Panc1 (cell line): ENCODE results near the gene SHC3. TPM values are rescaled to one million over a fixed set of nuclear protein-coding genes. Genes with fewer than 3 reads are reported as not detected.

ENCODE experiments used
- ATAC-seq: fragments of 200-7000 bp; cut with Tn5 transposase; 2 replicates; pipeline ENCODE4 v1.9.1; 2020; ENCODE audit warnings: mild to moderate bottlenecking, moderate library complexity
- BruUV-seq: library from RNA; stranded (reverse); fragments of 400-500 nt; replicated peaks from 2 replicates; lab custom pipeline; 2021; lab: Mats Ljungman, UMichigan
- CTCF ChIA-PET: fragments of 300-600 bp; sonication (Branson Sonifier 250); formaldehyde crosslinking; loops from one replicate; lab custom pipeline; 2022; ENCODE audit warnings: antibody characterized with exemption; lab: Charles Lee
- POLR2A ChIA-PET: fragments of 300-600 bp; sonication (Branson Sonifier 250); formaldehyde crosslinking; loops from one replicate; lab custom pipeline; 2022; ENCODE audit warnings: antibody characterized with exemption; lab: Charles Lee
- DNase-seq: peaks from one replicate; pipeline ENCODE4 v3.0.0-alpha.2; 2010; ENCODE audit warnings: low read depth, low spot score
- H3K27ac ChIP-seq: 2 replicates; pipeline ENCODE4 v1.5.1; 2011; ENCODE audit warnings: mild to moderate bottlenecking, low read length, inconsistent platforms
- H3K27me3 ChIP-seq: fragments of 200-500 bp; sonication (Bioruptor generic); 2 replicates; pipeline ENCODE4 v1.6.0; 2014; ENCODE audit warnings: low read length, inconsistent platforms; ENCODE audit not compliant: control insufficient read depth, insufficient read depth
- H3K36me3 ChIP-seq: fragments of 200-500 bp; sonication (Bioruptor generic); 2 replicates; pipeline ENCODE4 v1.5.1; 2014; ENCODE audit warnings: inconsistent platforms, mild to moderate bottlenecking, low read length, moderate library complexity; ENCODE audit not compliant: control insufficient read depth, insufficient read depth
- H3K4me1 ChIP-seq: 2 replicates; pipeline ENCODE4 v1.5.1; 2011; ENCODE audit warnings: inconsistent platforms, mild to moderate bottlenecking, low read length, moderate library complexity; ENCODE audit not compliant: control insufficient read depth, insufficient read depth
- H3K4me3 ChIP-seq, 2 experiments: 2 replicates each; pipeline ENCODE4 v1.5.1; 2011 to 2012; ENCODE audit warnings: low read depth in 2 of 2, low read length in 2 of 2, mild to moderate bottlenecking in 2 of 2, inconsistent platforms in 1 of 2, moderate library complexity in 1 of 2
- H3K9me3 ChIP-seq: fragments of 200-500 bp; sonication (Bioruptor generic); 2 replicates; pipeline ENCODE4 v1.5.1; 2014; ENCODE audit warnings: low read depth, mild to moderate bottlenecking, inconsistent platforms, low read length, moderate library complexity; ENCODE audit not compliant: control insufficient read depth, insufficient read depth
- POLR2AphosphoS5 ChIP-seq: IDR thresholded peaks from 2 replicates; pipeline ENCODE4 v1.6.1; 2012; ENCODE audit warnings: mild to moderate bottlenecking, low read depth, low read length, moderate library complexity
- REST ChIP-seq, 2 experiments: IDR thresholded peaks; 2 replicates each; pipeline ENCODE4 v1.6.1; 2011 to 2012; ENCODE audit warnings: low read depth in 2 of 2, control low read depth in 1 of 2, low read length in 1 of 2, mild to moderate bottlenecking in 1 of 2, moderate library complexity in 1 of 2; ENCODE audit not compliant: insufficient read depth in 1 of 2
- SIN3A ChIP-seq: IDR thresholded peaks from 2 replicates; pipeline ENCODE4 v1.6.1; 2012; ENCODE audit warnings: low read depth, mild to moderate bottlenecking, low read length, moderate library complexity, borderline replicate concordance; ENCODE audit not compliant: insufficient read depth
- TCF7L2 ChIP-seq: IDR thresholded peaks from 2 replicates; pipeline ENCODE4 v1.6.1; 2011; ENCODE audit warnings: mild to moderate bottlenecking, low read depth, low read length, inconsistent platforms
- in situ Hi-C: cut with HindIII; loops from 2 replicates; pipeline ENCODE4 v1.10.0; 2016; ENCODE audit warnings: low sequenced_read_pairs, low pct_unique_long_range_greater_than_20kb
- intact Hi-C: fragments of 100-400 bp; cut with micrococcal nuclease; formaldehyde crosslinking; loops from one replicate; pipeline ENCODE4 v1.10.0; 2022; ENCODE audit not compliant: unreplicated experiment
- total RNA-seq: library from RNA; stranded (reverse); gene quantifications from one replicate; pipeline ENCODE4 v1.2.1, GENCODE V29; 2021; ENCODE audit not compliant: unreplicated experiment
- TF ChIP-seq, protein P1 (sequence below): fragments of 450-650 bp; IDR thresholded peaks from 2 replicates; pipeline ENCODE4 v1.5.1; 2017; ENCODE audit warnings: mild to moderate bottlenecking

SHC3 gene
- total RNA-seq, 1 experiment from 2014 or later, result 1.7 TPM

DNA sequence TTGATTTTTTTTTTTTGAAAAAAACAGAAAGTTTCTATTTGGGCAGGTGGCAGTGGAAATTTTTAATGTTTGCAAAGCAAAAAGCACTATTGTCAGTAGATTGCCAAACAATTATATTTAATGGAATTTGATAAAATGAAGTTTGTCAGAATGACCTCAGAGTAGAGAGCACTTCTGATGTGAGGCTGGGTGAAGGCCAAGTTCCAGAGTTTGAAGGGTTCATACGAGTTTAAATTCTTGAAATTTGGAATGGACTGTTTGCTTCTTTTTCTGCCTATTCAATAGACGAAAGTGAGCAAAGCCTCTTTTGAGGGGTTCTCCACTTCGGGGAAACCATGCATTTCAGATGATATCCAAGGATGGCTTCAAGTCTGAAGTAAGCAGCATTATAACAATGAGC is 7.4 kb downstream of the SHC3 start:
- no TSS peak for BruUV-seq
- Histone ChIP-seq H3K9me3 (no peaks in the 10 kb centered on the region), H3K27ac (no peak overlapping the region), H3K27me3 (no peaks in the 10 kb centered on the region), H3K36me3 (no peaks in the 10 kb centered on the region), H3K4me1 (no peaks in the 10 kb centered on the region; the same call in 1 of the 2 replicates), H3K4me3 (no peak overlapping the region)
- no peak for DNase-seq
- intact Hi-C loops, result no loop called here
- TF ChIP-seq POLR2AphosphoS5 (no peak), REST (IDR thresholded peaks at IDR 0.05; ENCODE audit: insufficient read depth in 1 of 2, low read depth in 2 of 2, low read length in 1 of 2) (no peak), TCF7L2 (no peak), SIN3A (no peak)
- TF ChIP-seq, protein P1, sequence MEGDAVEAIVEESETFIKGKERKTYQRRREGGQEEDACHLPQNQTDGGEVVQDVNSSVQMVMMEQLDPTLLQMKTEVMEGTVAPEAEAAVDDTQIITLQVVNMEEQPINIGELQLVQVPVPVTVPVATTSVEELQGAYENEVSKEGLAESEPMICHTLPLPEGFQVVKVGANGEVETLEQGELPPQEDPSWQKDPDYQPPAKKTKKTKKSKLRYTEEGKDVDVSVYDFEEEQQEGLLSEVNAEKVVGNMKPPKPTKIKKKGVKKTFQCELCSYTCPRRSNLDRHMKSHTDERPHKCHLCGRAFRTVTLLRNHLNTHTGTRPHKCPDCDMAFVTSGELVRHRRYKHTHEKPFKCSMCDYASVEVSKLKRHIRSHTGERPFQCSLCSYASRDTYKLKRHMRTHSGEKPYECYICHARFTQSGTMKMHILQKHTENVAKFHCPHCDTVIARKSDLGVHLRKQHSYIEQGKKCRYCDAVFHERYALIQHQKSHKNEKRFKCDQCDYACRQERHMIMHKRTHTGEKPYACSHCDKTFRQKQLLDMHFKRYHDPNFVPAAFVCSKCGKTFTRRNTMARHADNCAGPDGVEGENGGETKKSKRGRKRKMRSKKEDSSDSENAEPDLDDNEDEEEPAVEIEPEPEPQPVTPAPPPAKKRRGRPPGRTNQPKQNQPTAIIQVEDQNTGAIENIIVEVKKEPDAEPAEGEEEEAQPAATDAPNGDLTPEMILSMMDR, result no peak
- CTCF ChIA-PET, result no interaction called here
- in situ Hi-C loops, result no loop called here
- no peak for ATAC-seq
- POLR2A ChIA-PET, result no interaction called here

DNA sequence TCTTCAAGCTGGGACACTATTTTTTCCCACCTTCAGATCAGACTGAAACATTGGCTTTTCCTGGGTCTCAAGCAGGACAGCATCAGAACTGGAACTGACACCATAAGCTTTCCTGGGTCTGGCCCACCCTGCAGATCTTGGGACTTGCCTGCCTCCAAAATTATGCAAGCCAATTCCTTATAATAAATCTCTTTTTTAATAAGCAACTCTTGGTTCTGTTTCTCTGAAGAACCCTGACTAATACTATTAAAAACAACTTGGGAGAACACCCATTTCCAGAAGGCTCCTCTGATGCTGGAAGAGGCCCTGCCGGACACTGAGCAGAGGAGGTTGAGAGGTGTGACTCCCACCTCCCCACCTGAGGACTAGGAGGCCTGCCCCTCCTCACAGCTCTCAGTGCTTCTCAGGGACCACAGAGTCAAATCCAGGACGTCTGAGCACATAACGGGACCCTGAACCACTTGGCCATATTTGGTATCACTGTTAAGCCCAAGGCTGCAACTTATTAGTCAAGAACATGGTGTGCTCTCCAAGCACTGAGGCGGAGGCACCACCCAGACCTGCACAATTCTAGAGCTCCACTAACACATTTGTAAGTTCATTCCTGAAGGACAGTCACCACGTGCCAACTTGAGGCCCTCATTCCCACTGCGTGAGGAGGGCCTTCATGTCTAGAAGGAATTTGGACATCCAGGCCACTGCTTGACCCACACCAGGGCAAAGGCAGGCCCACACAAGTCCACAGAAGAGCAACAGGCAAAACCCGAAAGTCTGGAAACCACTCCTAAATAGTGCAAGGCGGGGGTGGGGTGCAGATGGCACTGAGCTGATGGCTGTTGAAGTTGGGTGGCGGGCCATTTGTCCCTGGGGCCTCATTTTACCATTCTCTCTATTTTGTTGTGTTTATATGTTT is 9.5 kb downstream of the SHC3 start:
- Histone ChIP-seq H3K4me1 (no peaks in the 10 kb centered on the region), H3K27ac (no peak overlapping the region), H3K27me3 (no peaks in the 10 kb centered on the region), H3K9me3 (no peaks in the 10 kb centered on the region), H3K4me3 (no peak overlapping the region), H3K36me3 (no peaks in the 10 kb centered on the region)
- BruUV-seq, result no TSS peak
- intact Hi-C loops (no loop called here), in situ Hi-C loops (no loop called here)
- TF ChIP-seq TCF7L2 (no peak), SIN3A (no peak), POLR2AphosphoS5 (no peak), REST (IDR thresholded peaks at IDR 0.05; ENCODE audit: insufficient read depth in 1 of 2, low read depth in 2 of 2, low read length in 1 of 2) (no peak)
- TF ChIP-seq, protein P1, result no peak
- ChIA-PET CTCF (no interaction called here), POLR2A (no interaction called here)
- DNase-seq (no peak), ATAC-seq (no peak)
